Ishikawa (cell line): ENCODE data around the gene IKZF2.

Experiments used
- CEBPB ChIP-seq: IDR thresholded peaks from 2 replicates; pipeline ENCODE4 v1.6.1; 2012
- CREB1 ChIP-seq: IDR thresholded peaks from 2 replicates; pipeline ENCODE4 v1.6.1; 2012; ENCODE audit warnings: low read depth
- EGR1 ChIP-seq: IDR thresholded peaks from 2 replicates; pipeline ENCODE4 v1.6.1; 2012
- EP300 ChIP-seq: IDR thresholded peaks from 2 replicates; pipeline ENCODE4 v1.6.1; 2012; ENCODE audit warnings: borderline replicate concordance
- FOXM1 ChIP-seq: IDR thresholded peaks from 2 replicates; pipeline ENCODE4 v1.6.1; 2012; ENCODE audit warnings: low read depth, borderline replicate concordance
- NFIC ChIP-seq: IDR thresholded peaks from 2 replicates; pipeline ENCODE4 v1.6.1; 2012
- RAD21 ChIP-seq: IDR thresholded peaks from 2 replicates; pipeline ENCODE4 v1.6.1; 2012; ENCODE audit warnings: low read depth
- TAF1 ChIP-seq: IDR thresholded peaks from 2 replicates; pipeline ENCODE4 v1.6.1; 2012; ENCODE audit warnings: low read depth, mild to moderate bottlenecking
- TCF12 ChIP-seq: IDR thresholded peaks from 2 replicates; pipeline ENCODE4 v1.6.1; 2012; ENCODE audit warnings: low read depth
- TEAD4 ChIP-seq: IDR thresholded peaks from 2 replicates; pipeline ENCODE4 v1.6.1; 2012
- YY1 ChIP-seq: IDR thresholded peaks from 2 replicates; pipeline ENCODE4 v1.6.1; 2012; ENCODE audit warnings: low read depth
- ZBTB7A ChIP-seq: IDR thresholded peaks from 2 replicates; pipeline ENCODE4 v1.6.1; 2012; ENCODE audit warnings: low read depth
- TF ChIP-seq, protein P1 (sequence below): IDR thresholded peaks from 2 replicates; pipeline ENCODE4 v1.6.1; 2012
- TF ChIP-seq, protein P2 (sequence below): IDR thresholded peaks from 2 replicates; pipeline ENCODE4 v1.6.1; 2012; ENCODE audit warnings: low read depth, mild to moderate bottlenecking
- TF ChIP-seq, protein P3 (sequence below): IDR thresholded peaks from 2 replicates; pipeline ENCODE4 v1.6.1; 2012

IKZF2 gene

DNA sequence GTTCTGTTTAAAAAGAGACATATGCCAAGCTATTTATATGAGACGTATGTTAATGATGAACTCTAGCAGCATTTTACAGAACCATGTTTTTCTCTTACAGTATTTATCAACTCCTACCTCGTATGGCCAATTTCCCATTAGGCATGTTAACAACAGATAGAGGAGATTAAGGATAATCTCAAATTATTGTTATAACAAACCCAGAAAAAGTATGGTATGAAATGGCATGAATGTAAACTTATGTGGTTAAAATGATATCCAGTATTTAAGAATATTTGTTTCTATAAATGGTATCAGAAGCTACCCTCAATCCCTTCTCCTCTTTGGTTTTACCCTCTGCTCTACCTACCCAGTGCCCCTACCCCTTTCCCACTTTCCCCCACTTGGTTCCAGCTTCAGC, 132.0 kb downstream of the IKZF2 start:
- no peak for TF ChIP-seq ZBTB7A
- no peak for TF ChIP-seq TCF12
- TF ChIP-seq, protein P1, sequence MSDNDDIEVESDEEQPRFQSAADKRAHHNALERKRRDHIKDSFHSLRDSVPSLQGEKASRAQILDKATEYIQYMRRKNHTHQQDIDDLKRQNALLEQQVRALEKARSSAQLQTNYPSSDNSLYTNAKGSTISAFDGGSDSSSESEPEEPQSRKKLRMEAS: no peak
- TF ChIP-seq EP300: no peak
- no peak for TF ChIP-seq CREB1
- no peak for TF ChIP-seq FOXM1
- TF ChIP-seq EGR1: no peak
- no peak for TF ChIP-seq YY1
- TF ChIP-seq RAD21: no peak
- TF ChIP-seq TAF1: no peak
- no peak for TF ChIP-seq CEBPB
- no peak for TF ChIP-seq TEAD4
- TF ChIP-seq, protein P2, sequence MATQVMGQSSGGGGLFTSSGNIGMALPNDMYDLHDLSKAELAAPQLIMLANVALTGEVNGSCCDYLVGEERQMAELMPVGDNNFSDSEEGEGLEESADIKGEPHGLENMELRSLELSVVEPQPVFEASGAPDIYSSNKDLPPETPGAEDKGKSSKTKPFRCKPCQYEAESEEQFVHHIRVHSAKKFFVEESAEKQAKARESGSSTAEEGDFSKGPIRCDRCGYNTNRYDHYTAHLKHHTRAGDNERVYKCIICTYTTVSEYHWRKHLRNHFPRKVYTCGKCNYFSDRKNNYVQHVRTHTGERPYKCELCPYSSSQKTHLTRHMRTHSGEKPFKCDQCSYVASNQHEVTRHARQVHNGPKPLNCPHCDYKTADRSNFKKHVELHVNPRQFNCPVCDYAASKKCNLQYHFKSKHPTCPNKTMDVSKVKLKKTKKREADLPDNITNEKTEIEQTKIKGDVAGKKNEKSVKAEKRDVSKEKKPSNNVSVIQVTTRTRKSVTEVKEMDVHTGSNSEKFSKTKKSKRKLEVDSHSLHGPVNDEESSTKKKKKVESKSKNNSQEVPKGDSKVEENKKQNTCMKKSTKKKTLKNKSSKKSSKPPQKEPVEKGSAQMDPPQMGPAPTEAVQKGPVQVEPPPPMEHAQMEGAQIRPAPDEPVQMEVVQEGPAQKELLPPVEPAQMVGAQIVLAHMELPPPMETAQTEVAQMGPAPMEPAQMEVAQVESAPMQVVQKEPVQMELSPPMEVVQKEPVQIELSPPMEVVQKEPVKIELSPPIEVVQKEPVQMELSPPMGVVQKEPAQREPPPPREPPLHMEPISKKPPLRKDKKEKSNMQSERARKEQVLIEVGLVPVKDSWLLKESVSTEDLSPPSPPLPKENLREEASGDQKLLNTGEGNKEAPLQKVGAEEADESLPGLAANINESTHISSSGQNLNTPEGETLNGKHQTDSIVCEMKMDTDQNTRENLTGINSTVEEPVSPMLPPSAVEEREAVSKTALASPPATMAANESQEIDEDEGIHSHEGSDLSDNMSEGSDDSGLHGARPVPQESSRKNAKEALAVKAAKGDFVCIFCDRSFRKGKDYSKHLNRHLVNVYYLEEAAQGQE: no peak

DNA sequence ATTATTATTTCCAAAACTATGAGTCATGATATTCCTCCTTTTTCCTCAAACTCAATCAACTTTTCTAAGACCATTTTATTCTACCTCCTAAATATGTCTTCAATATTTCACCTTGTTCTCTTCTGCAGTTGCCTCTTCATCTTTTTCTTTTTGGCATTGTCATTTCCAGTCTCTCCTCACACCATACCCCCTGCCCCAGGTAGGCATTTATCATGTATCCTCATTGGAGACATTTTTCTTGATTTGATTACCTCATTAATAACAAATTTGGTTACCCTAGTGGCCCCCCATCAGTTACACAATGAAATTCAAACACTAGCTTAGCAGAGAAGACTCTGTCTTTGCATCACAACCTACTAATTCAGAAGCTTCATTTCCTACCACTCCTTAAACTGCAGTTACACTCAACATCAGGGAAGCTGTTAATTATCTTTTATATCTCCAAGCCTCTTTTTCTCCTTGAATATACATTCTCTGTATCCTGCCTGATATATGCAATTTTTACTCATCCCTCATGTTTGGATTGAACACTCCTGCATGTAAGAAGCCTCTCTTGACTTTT, 133.0 kb downstream of the IKZF2 start:
- TF ChIP-seq EP300 (no peak), NFIC (no peak), EGR1 (no peak), CREB1 (no peak), TEAD4 (no peak), ZBTB7A (no peak), TAF1 (no peak), TCF12 (no peak), RAD21 (no peak), FOXM1 (no peak)
- TF ChIP-seq, protein P1: no peak
- TF ChIP-seq, protein P2: no peak
- TF ChIP-seq, protein P3, sequence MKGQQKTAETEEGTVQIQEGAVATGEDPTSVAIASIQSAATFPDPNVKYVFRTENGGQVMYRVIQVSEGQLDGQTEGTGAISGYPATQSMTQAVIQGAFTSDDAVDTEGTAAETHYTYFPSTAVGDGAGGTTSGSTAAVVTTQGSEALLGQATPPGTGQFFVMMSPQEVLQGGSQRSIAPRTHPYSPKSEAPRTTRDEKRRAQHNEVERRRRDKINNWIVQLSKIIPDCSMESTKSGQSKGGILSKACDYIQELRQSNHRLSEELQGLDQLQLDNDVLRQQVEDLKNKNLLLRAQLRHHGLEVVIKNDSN: no peak

DNA sequence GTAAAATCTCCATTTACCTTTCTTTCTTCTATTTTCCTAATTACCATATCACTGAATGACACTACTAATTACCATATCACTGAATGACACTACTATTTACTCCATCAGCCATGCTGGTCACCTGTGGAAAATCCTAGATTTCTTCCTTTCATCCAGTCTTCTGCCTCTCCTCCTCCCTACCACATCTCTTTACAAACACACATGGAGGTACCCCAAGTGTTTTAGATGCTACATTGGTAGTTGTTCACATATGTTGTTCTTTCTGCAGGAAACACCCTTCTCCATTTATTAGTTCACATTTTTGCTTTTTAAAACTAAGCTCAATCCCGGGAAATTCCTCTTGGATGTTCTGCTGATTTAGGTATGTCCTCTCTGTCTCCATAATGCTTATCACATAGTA, 134.0 kb downstream of the IKZF2 start:
- TF ChIP-seq TAF1: no peak

DNA sequence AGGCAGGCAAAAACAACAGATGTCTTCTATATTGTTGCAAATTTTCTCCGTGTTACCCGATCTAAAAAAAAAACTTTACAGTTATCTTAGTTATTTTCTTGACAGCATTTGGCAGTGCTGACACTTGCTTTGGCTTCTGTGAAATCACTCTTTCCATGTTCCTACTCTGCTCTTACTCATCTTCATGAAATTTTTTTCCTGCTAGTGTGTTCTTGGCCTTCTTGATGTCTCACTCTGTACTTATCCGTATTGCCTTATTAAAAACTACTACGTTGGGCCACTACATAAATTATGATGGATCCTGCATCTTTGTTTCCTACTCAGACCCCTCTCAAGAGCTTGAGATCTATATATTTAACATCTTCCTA, 134.4 kb downstream of the IKZF2 start:
- TF ChIP-seq, protein P2: no peak
- TF ChIP-seq, protein P1: no peak
- TF ChIP-seq TCF12 (no peak), YY1 (no peak), ZBTB7A (no peak), CREB1 (no peak), CEBPB (no peak), FOXM1 (no peak), NFIC (no peak), TEAD4 (no peak), RAD21 (no peak), TAF1 (no peak), EP300 (no peak), EGR1 (no peak)
- TF ChIP-seq, protein P3: no peak
